Nephron (organoid): ENCODE data around the gene HSD17B3.
"Not testable (repeated sequence)": the region's sequence is repeated elsewhere in the genome, so short reads cannot be mapped to it uniquely, and the experiment has no call there.

Experiments
- H3K27ac Mint-ChIP-seq, 3 experiments: 2 replicates each; pipeline ENCODE4 v1.8.0; 2020; ENCODE audit warnings: mixed read lengths in 3 of 3, mild to moderate bottlenecking in 2 of 3, moderate library complexity in 1 of 3
- H3K27me3 Mint-ChIP-seq: 2 replicates; pipeline ENCODE4 v1.8.0; 2021; ENCODE audit warnings: low read depth, mild to moderate bottlenecking, moderate library complexity, mixed read lengths
- H3K36me3 Mint-ChIP-seq: 2 replicates; pipeline ENCODE4 v1.8.0; 2020; ENCODE audit warnings: low read depth, mixed read lengths
- H3K4me1 Mint-ChIP-seq: 2 replicates; pipeline ENCODE4 v1.8.0; 2020; ENCODE audit warnings: mixed read lengths
- H3K4me3 Mint-ChIP-seq, 3 experiments: 2 replicates each; pipeline ENCODE4 v1.8.0; 2020; ENCODE audit warnings: mild to moderate bottlenecking in 3 of 3, mixed read lengths in 3 of 3, moderate library complexity in 2 of 3
- H3K9me3 Mint-ChIP-seq: 2 replicates; pipeline ENCODE4 v1.8.0; 2020; ENCODE audit warnings: mixed read lengths
- CTCF ChIP-seq, 3 experiments: fragments of 200-600 bp; sonication (generic); IDR thresholded peaks; one replicate each; pipeline ENCODE4 v1.5.0; 2021; ENCODE audit warnings: antibody characterized with exemption in 3 of 3; ENCODE audit not compliant: unreplicated experiment in 3 of 3

HSD17B3 gene

DNA sequence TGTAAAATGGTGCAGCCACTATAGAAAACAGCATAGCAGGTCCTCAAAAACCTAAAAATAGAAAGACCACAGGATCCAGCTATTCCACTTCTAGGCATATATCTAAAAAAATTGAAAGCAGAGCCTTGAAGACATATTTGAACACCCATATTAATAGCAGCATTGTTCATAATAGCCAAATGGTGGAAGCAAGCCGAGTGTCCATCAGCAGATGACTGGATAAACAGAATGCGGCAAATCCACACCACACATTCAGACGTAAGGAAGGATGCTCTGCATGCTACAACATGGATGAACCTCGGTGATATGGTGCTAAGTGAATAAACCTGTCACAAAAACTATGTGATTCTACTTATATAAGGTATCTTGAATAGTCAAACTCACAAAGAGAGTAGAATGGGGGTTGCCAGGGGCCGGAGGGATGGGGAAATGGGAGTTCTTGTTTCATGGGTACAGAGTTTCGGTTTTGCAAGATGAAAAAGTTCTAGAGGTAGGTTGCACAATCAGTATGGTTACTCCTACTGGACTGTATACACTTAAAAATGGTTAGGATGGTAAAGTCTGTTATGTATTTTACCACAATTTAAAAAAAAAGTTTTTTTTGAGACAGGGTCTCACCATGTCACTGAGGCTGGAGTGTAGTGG, 17.1 kb upstream of the HSD17B3 start:
- H3K4me1 Mint-ChIP-seq: peaks cover 5% of the 10 kb centered on the region
- H3K27ac Mint-ChIP-seq: no peak overlapping the region

DNA sequence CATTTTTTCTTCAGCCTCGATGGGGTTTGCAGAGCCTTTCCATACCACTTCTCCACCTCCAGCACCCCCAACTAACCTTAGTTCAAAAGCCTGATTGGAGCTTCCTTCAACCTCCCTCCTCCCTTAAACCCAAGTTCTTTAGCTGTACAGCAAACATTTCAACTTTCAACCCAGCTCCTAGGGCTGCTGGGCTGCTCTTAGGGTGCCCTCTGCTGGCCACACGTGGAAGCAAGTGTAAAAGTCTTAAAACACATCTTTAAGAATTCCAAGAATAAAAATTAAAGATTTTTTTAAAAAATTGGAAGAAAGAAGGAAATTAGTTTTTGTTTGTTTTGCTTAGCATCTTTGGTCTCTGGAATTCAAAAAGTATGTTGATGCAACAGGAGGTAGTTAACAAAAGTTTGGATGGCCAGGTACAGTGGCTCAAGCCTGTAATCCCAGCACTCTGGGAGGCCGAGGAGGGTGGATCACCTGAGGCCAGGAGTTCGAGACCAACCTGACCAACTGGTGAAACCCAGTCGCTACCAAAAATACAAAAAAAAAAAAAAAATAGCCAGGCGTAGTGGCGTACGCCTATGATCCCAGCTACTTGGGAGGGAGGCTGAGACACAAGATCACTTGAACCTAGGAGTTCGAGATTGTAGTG, 15.5 kb upstream of the HSD17B3 start:
- no peak overlapping the region for H3K27ac Mint-ChIP-seq

More for the DNA sequence above, 17.1 kb upstream of the HSD17B3 start:
- H3K36me3 Mint-ChIP-seq: peaks cover 7% of the 10 kb centered on the region
- peaks cover 18% of the 10 kb centered on the region for H3K27me3 Mint-ChIP-seq
- no peak overlapping the region for H3K4me3 Mint-ChIP-seq
- TF ChIP-seq CTCF (IDR thresholded peaks at IDR 0.05; ENCODE audit: unreplicated experiment in 3 of 3): no peak
- H3K9me3 Mint-ChIP-seq: peaks cover 3% of the 10 kb centered on the region

GRCh38 chr9:96309850-96310249, 7.9 kb upstream of the HSD17B3 start:
- H3K27me3 Mint-ChIP-seq: peaks cover 19% of the 10 kb centered on the region
- peaks cover 25% of the 10 kb centered on the region for H3K9me3 Mint-ChIP-seq
- peaks cover 10% of the 10 kb centered on the region for H3K36me3 Mint-ChIP-seq
- TF ChIP-seq CTCF (IDR thresholded peaks at IDR 0.05; ENCODE audit: unreplicated experiment in 3 of 3): no peak
- H3K27ac Mint-ChIP-seq: no peak overlapping the region
- no peak overlapping the region for H3K4me3 Mint-ChIP-seq
- no peaks in the 10 kb centered on the region for H3K4me1 Mint-ChIP-seq

More for the DNA sequence above, 15.5 kb upstream of the HSD17B3 start:
- peak; percentile 85 to 93 (median 89) for TF ChIP-seq CTCF (IDR thresholded peaks at IDR 0.05; ENCODE audit: unreplicated experiment in 3 of 3)
- no peak overlapping the region for H3K4me3 Mint-ChIP-seq
- H3K36me3 Mint-ChIP-seq: peaks cover 12% of the 10 kb centered on the region
- H3K9me3 Mint-ChIP-seq: peaks cover 14% of the 10 kb centered on the region
- peaks cover 21% of the 10 kb centered on the region for H3K27me3 Mint-ChIP-seq
- peaks cover 5% of the 10 kb centered on the region for H3K4me1 Mint-ChIP-seq

GRCh38 chr9:96306958-96307357, 5.0 kb upstream of the HSD17B3 start:
- peaks cover 13% of the 10 kb centered on the region for H3K27me3 Mint-ChIP-seq
- not testable (repeated sequence) for H3K27ac Mint-ChIP-seq, H3K4me3 Mint-ChIP-seq, H3K36me3 Mint-ChIP-seq, H3K9me3 Mint-ChIP-seq, H3K4me1 Mint-ChIP-seq

DNA sequence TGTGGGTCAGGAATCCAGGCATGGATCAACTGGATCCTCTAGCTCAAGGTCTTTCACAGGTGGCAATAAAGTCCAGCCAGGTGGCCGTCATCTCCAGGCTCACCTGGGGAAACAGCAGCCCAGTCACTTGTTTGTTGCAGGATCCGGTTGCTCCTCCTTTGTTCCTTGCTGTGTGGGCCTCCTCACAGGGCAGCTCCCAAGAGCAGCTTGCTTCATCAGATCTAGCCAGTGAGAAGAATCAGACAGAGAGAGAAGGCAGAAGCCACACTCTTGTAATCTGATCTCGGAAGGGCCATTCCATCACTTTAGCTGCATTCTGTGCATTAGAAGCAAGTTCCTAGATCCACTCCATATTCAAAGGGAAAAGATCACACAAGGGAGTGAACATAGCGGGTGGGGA, 3.2 kb upstream of the HSD17B3 start:
- H3K27me3 Mint-ChIP-seq: peaks cover 13% of the 10 kb centered on the region
- no peaks in the 10 kb centered on the region for H3K36me3 Mint-ChIP-seq
- TF ChIP-seq CTCF (IDR thresholded peaks at IDR 0.05; ENCODE audit: unreplicated experiment in 3 of 3): no peak
- no peaks in the 10 kb centered on the region for H3K9me3 Mint-ChIP-seq
- H3K4me1 Mint-ChIP-seq: no peaks in the 10 kb centered on the region
- H3K27ac Mint-ChIP-seq: no peak overlapping the region
- H3K4me3 Mint-ChIP-seq: no peak overlapping the region

GRCh38 chr9:96304230-96304629, 2.3 kb upstream of the HSD17B3 start:
- H3K36me3 Mint-ChIP-seq: no peaks in the 10 kb centered on the region
- H3K9me3 Mint-ChIP-seq: no peaks in the 10 kb centered on the region
- H3K4me3 Mint-ChIP-seq: no peak overlapping the region

More at GRCh38 chr9:96304230-96304629, 2.3 kb upstream of the HSD17B3 start:
- no peak for TF ChIP-seq CTCF (IDR thresholded peaks at IDR 0.05; ENCODE audit: unreplicated experiment in 3 of 3)
- Mint-ChIP-seq H3K27ac (no peak overlapping the region), H3K4me1 (peaks cover 6% of the 10 kb centered on the region), H3K27me3 (peaks cover 13% of the 10 kb centered on the region)
